Activated CD4-positive, alpha-beta memory T cell treated with anti-CD3 and anti-CD28 coated beads for 36 hours (primary cell): Measurements from ENCODE around the gene C19orf53. TPM values are rescaled to one million over a fixed set of nuclear protein-coding genes. Genes with fewer than 3 reads are reported as not detected.

Experiments
- CTCF ChIA-PET: fragments of 350-600 bp; sonication (Branson Sonifier 250); formaldehyde crosslinking; loops from one replicate; lab custom pipeline; 2021; ENCODE audit warnings: antibody characterized with exemption, inconsistent platforms; lab: Charles Lee
- POLR2A ChIA-PET: fragments of 350-600 bp; sonication (Branson Sonifier 250); formaldehyde crosslinking; loops from one replicate; lab custom pipeline; 2021; ENCODE audit warnings: antibody characterized with exemption; lab: Charles Lee
- DNase-seq: peaks from one replicate; pipeline ENCODE4 v3.0.0-alpha.2; 2020
- H3K27ac Mint-ChIP-seq: one replicate; pipeline ENCODE4 v1.8.0; 2021; ENCODE audit warnings: mixed read lengths
- H3K27me3 Mint-ChIP-seq: one replicate; pipeline ENCODE4 v1.8.0; 2021; ENCODE audit warnings: mixed read lengths
- H3K36me3 Mint-ChIP-seq: one replicate; pipeline ENCODE4 v1.8.0; 2021; ENCODE audit warnings: mixed read lengths
- H3K4me1 Mint-ChIP-seq: one replicate; pipeline ENCODE4 v1.8.0; 2021; ENCODE audit warnings: low read depth, mixed read lengths
- H3K4me3 Mint-ChIP-seq: one replicate; pipeline ENCODE4 v1.8.0; 2021; ENCODE audit warnings: mild to moderate bottlenecking, mixed read lengths
- H3K9me3 Mint-ChIP-seq: one replicate; pipeline ENCODE4 v1.8.0; 2021; ENCODE audit warnings: mixed read lengths
- intact Hi-C: fragments of 100-400 bp; cut with micrococcal nuclease; formaldehyde crosslinking; loops from one replicate; pipeline ENCODE4 v1.15.1; 2023
- total RNA-seq, 2 experiments: library from RNA; stranded (reverse); gene quantifications; one replicate each; pipeline ENCODE4 v1.2.3, GENCODE V29; 2021

C19orf53 gene
- total RNA-seq, 2 experiments from 2014 or later = 124 to 142 TPM

DNA sequence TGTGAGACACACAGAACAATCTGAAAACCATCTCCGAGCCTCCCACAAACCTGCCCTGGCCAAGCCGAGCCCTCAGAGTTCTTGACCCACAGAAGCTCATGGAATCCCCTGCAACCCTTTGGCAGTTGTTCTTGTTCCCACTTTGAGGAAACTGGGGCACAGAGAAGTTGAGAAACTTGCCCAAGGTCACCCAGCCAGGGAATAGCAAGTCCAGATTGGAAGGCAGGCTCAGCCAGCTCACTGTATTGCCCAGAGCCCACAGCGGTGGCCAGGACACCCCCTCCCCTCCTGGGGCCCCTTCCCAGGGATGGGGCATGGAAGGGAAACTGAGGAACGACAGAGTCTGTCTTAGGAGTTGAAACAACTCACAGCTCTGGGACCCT lies 22.8 kb downstream of the C19orf53 start:
- DNase-seq = no peak
- H3K4me3 Mint-ChIP-seq = peak overlapping the region; percentile 74
- no peaks in the 10 kb centered on the region for H3K27me3 Mint-ChIP-seq
- no peaks in the 10 kb centered on the region for H3K36me3 Mint-ChIP-seq
- POLR2A ChIA-PET = interaction anchor here (1.4 to 2.7 kb wide), 3 partner anchors 9 to 49 kb away, joined by 3 to 10 read pairs (median 4); partner anchors contain the start of gene C19orf53
- CTCF ChIA-PET = interaction anchor here (0.7 to 2.7 kb wide), 3 partner anchors 12 to 66 kb away, joined by 3 to 20 read pairs (median 5); no protein-coding TSS in a partner anchor
- intact Hi-C loops = no loop called here
- no peaks in the 10 kb centered on the region for H3K9me3 Mint-ChIP-seq
- H3K4me1 Mint-ChIP-seq = peaks cover 18% of the 10 kb centered on the region
- peak overlapping the region; percentile 45 for H3K27ac Mint-ChIP-seq

DNA sequence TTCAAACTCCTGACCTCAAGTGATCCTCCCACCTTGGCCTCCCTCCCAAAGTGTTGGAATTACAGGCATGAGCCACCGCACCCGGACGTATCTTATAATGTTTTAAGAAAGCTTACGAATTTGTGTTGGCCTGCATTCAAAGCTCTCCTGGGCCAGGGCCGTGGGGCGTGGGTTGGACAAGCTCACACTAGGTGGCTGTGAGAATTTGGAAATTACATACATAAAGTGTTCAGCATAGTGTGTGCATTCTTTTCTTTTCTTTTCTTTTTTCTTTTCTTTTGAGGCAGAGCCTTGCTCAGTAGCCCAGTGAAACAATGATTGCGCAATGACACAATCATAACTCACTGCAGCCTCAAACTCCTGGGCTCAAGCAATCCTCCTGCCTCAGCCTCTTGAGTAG lies 23.6 kb downstream of the C19orf53 start:
- no peaks in the 10 kb centered on the region for H3K27me3 Mint-ChIP-seq
- H3K27ac Mint-ChIP-seq = no peak overlapping the region
- H3K9me3 Mint-ChIP-seq = no peaks in the 10 kb centered on the region
- no peaks in the 10 kb centered on the region for H3K36me3 Mint-ChIP-seq
- peaks cover 18% of the 10 kb centered on the region for H3K4me1 Mint-ChIP-seq
- ChIA-PET POLR2A (interaction anchor here (1.4 kb wide), 2 partner anchors 9 to 49 kb away, joined by 3 to 4 read pairs; no protein-coding TSS in a partner anchor), CTCF (interaction anchor here (0.7 to 2.7 kb wide), 3 partner anchors 36 to 154 kb away, joined by 3 to 20 read pairs (median 3); no protein-coding TSS in a partner anchor)
- no peak overlapping the region for H3K4me3 Mint-ChIP-seq
- intact Hi-C loops = no loop called here
- no peak for DNase-seq

DNA sequence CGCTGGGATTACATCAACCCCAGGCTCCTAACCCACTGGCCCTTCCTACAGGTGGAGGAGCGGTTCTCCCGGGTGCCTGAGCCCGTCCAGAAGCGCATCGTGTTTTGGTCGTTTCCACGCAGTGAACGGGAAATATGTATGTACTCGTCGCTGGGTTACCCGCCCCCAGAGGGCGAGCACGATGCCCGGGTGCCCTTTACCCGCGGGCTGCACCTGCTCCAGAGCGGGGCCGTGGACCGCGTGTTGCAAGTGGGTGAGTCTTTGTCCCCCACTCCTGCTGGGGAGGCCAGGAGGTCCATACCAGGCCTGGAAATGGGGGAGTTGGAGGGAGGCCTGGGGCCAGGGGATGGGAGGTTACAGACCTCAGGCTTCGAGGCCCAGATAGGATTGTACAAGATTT lies 25.4 kb downstream of the C19orf53 start:
- intact Hi-C loops = no loop called here
- ChIA-PET CTCF (no interaction called here), POLR2A (no interaction called here)
- Mint-ChIP-seq H3K9me3 (no peaks in the 10 kb centered on the region), H3K27me3 (no peaks in the 10 kb centered on the region), H3K4me1 (peaks cover 14% of the 10 kb centered on the region), H3K4me3 (no peak overlapping the region), H3K36me3 (no peaks in the 10 kb centered on the region), H3K27ac (no peak overlapping the region)
- DNase-seq = no peak

DNA sequence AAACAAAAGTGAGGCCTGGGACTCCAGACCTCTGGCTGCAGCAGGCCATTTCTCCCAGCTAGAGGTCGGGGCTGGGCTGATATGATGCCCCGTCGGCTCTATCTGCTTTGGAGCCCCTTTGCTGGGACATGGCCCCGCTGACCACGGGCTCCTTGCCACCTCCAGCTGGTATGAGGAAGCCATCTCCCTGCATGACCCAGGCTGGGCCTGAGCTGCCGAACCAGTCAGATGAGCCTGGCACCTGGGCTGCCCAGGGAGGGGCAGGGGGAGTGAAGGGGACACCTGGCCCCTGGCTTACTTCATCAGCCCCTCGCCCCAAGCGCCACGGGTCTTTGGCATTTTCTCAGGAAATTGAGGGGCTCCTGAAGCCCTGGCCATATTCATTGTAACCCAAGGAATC lies 28.8 kb downstream of the C19orf53 start:
- Mint-ChIP-seq H3K4me3 (no peak overlapping the region), H3K9me3 (no peaks in the 10 kb centered on the region), H3K27me3 (no peaks in the 10 kb centered on the region), H3K4me1 (no peaks in the 10 kb centered on the region), H3K36me3 (peaks cover 6% of the 10 kb centered on the region), H3K27ac (no peak overlapping the region)
- POLR2A ChIA-PET = no interaction called here
- CTCF ChIA-PET = interaction anchor here (0.6 kb wide), 1 partner anchor 771 kb away, joined by 3 read pairs; no protein-coding TSS in a partner anchor
- no peak for DNase-seq
- intact Hi-C loops = no loop called here

DNA sequence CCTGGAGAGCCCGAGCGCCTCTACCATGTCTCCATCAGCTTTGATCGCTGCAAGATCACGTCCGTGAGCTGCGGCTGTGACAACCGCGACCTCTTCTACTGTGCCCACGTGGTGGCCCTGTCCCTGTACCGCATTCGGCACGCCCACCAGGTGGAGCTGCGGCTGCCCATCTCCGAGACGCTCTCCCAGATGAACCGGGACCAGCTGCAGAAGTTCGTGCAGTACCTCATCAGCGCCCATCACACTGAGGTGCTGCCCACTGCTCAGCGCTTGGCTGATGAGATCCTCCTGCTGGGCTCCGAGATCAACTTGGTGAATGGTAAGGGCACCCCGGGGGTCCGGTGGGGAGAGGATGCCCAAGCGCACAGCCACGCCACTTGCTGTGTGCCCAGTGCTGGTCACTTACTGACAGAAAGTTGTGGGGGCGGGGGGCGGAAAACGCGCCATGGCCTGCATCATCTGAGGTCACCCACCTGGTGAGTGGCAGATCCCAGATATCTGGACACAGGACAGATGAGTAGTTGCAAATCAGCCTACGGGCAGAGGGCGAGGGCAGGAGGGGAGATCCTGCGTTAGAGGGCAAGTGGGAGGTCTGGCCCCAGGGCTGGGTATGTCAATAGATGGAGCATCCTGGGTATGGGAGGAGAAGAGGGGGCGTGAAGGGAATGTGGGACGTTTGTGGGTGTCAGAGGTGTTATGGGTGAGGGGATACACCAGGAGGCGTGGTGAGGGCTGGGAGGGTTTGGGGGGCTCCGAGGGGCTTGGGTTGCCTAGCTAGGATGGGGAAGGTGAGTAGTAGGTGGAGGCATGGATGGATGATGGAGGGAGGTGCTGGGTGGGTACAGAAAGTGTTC lies 30.8 kb downstream of the C19orf53 start:
- Mint-ChIP-seq H3K36me3 (peaks cover 9% of the 10 kb centered on the region), H3K4me1 (no peaks in the 10 kb centered on the region), H3K27ac (no peak overlapping the region), H3K9me3 (no peaks in the 10 kb centered on the region), H3K4me3 (no peak overlapping the region), H3K27me3 (no peaks in the 10 kb centered on the region)
- no peak for DNase-seq
- CTCF ChIA-PET = interaction anchor here (0.6 to 2.3 kb wide), 2 partner anchors 57 to 524 kb away, joined by 3 to 10 read pairs; no protein-coding TSS in a partner anchor
- intact Hi-C loops = no loop called here
- POLR2A ChIA-PET = interaction anchor here (0.8 kb wide), 1 partner anchor 28 kb away, joined by 3 read pairs; no protein-coding TSS in a partner anchor

DNA sequence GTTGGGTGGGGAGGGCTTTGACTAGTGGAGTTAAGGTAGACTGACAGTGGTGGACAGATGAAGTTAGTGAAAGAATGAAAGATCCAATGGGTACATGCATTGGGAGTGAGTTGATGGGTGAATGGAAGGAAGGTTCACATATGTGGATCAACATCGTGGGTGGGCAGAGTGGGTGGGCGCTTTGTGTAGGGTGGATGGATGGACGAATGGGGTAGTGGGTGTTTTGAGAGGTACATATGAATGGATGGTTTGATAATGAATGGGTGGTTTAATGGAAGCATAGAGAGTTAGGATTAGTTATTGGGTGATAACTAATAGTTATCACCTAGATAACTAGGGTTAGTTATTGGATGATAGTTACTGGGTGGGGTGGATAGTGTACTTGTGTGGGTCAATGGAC lies 32.5 kb downstream of the C19orf53 start:
- Mint-ChIP-seq H3K4me3 (no peak overlapping the region), H3K4me1 (no peaks in the 10 kb centered on the region), H3K36me3 (peaks cover 9% of the 10 kb centered on the region), H3K9me3 (no peaks in the 10 kb centered on the region), H3K27ac (no peak overlapping the region), H3K27me3 (no peaks in the 10 kb centered on the region)
- intact Hi-C loops = no loop called here
- ChIA-PET POLR2A (no interaction called here), CTCF (no interaction called here)
- no peak for DNase-seq

DNA sequence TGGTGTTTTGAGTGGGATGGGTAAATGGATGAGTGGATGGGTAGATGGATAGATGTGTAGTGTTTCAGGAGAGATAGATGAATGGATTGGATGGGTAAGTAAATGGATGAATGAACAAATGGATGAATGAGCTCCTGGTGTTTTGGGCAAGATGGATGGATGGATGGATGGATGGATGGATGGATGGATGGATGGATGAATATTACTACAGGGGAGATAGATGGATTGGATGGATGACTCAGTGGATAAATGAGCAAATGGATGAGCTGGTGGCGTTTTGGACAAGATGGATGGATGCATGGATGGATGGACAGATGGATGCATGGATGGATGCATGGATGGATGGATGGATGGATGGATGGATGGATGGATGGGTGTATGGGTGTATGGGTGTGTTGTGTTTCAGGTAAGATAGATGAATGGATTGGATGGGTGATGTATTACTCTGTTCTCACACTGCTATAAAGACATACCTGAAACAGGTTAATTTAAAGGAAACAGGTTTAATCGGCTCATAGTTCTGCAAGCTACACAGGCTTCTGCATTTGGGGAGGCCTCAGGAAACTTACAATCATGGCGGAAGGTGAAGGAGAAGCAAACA lies 33.3 kb downstream of the C19orf53 start:
- no peak overlapping the region for H3K27ac Mint-ChIP-seq
- ChIA-PET CTCF (interaction anchor here (1.1 kb wide), 1 partner anchor 241 kb away, joined by 3 read pairs; no protein-coding TSS in a partner anchor), POLR2A (no interaction called here)
- no peaks in the 10 kb centered on the region for H3K27me3 Mint-ChIP-seq
- H3K9me3 Mint-ChIP-seq = no peaks in the 10 kb centered on the region
- H3K4me3 Mint-ChIP-seq = no peak overlapping the region
- H3K36me3 Mint-ChIP-seq = peaks cover 9% of the 10 kb centered on the region
- intact Hi-C loops = no loop called here
- DNase-seq = no peak
- no peaks in the 10 kb centered on the region for H3K4me1 Mint-ChIP-seq

DNA sequence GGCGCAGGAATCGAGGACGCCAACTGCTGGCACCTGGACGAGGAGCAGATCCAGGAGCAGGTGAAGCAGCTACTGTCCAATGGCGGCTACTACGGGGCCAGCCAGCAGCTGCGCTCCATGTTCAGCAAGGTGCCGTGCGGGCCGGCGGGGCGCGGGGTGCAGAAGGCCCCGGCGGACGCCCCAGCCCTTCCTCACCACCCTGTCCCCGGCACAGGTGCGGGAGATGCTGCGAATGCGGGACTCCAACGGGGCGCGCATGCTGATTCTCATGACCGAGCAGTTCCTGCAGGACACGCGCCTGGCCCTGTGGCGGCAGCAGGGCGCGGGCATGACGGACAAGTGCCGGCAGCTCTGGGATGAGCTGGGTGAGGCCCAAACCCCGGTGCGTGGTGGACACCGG lies 34.6 kb downstream of the C19orf53 start:
- no peak overlapping the region for H3K27ac Mint-ChIP-seq
- ChIA-PET CTCF (interaction anchor here (1.0 to 1.1 kb wide), 2 partner anchors 54 to 239 kb away, joined by 3 to 4 read pairs; no protein-coding TSS in a partner anchor), POLR2A (interaction anchor here (1.1 kb wide), 1 partner anchor 38 kb away, joined by 4 read pairs; no protein-coding TSS in a partner anchor)
- no peak overlapping the region for H3K4me3 Mint-ChIP-seq
- intact Hi-C loops = no loop called here
- H3K36me3 Mint-ChIP-seq = peaks cover 14% of the 10 kb centered on the region
- no peak for DNase-seq
- no peaks in the 10 kb centered on the region for H3K27me3 Mint-ChIP-seq
- no peaks in the 10 kb centered on the region for H3K4me1 Mint-ChIP-seq
- no peaks in the 10 kb centered on the region for H3K9me3 Mint-ChIP-seq

DNA sequence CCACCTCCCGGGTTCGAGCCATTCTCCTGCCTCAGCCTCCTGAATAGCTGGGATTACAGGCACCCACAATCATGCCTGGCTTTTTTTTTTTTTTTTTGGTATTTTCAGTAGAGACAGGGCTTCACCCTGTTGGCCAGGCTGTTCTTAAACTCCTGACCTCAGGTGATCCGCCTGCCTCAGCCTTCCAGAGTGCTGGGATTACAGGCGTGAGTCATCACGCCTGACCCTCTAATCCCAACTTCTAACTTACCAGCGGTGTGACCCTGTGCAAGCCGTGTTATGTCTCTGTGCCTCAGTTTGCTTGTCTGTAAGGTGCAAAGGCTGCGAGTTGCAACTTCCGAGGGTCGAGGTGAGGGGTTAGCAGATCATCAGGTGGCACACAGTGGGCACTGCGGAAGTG lies 38.3 kb downstream of the C19orf53 start:
- H3K36me3 Mint-ChIP-seq = peaks cover 11% of the 10 kb centered on the region
- ChIA-PET POLR2A (no interaction called here), CTCF (interaction anchor here (0.6 to 1.2 kb wide), 3 partner anchors 39 to 668 kb away, joined by 3 read pairs; no protein-coding TSS in a partner anchor)
- no peaks in the 10 kb centered on the region for H3K4me1 Mint-ChIP-seq
- H3K4me3 Mint-ChIP-seq = no peak overlapping the region
- intact Hi-C loops = no loop called here
- no peaks in the 10 kb centered on the region for H3K9me3 Mint-ChIP-seq
- no peaks in the 10 kb centered on the region for H3K27me3 Mint-ChIP-seq
- DNase-seq = no peak
- no peak overlapping the region for H3K27ac Mint-ChIP-seq

DNA sequence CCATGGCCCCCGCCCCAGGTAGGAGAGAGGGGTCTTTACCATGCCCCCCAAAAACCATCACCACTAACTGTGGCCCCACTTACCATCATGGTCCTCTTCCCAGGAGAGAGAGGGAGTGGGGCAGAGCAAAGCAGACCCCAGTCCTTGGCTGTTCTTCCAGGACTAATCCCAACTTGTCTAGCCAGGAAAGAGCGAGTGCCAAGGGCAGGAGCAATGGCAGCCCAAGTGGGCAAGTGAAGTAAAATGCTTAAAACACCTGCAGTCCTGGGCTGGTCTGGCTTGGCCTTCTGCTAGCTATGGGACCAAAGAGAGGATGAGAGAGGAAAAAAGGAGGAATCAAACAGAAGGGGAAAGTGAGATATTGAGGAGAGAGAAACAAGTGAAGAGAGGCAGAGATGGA lies 38.9 kb downstream of the C19orf53 start:
- ChIA-PET CTCF (interaction anchor here (1.1 kb wide), 1 partner anchor 39 kb away, joined by 3 read pairs; no protein-coding TSS in a partner anchor), POLR2A (no interaction called here)
- Mint-ChIP-seq H3K36me3 (peaks cover 11% of the 10 kb centered on the region), H3K27ac (no peak overlapping the region), H3K27me3 (no peaks in the 10 kb centered on the region), H3K4me1 (no peaks in the 10 kb centered on the region), H3K4me3 (no peak overlapping the region), H3K9me3 (no peaks in the 10 kb centered on the region)
- no peak for DNase-seq
- intact Hi-C loops = no loop called here

DNA sequence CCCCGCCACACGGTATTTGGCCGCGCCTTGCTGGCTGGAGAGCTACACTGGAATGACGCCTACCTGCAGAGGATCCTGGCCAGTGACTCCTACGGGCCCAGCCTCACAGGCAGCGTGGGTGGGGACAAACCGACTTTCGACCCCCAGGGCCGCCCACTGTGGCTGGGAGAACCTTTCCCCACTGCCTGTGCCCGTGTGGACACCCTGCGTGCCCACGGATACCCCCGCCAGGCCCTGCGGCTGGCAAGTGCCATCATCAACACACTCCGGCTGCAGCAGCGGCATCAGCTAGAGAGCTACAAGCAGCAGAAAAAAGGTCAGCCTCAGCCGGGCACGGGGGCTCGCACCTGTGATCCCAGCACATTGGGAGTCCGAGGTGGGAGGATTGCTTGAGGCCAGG lies 40.3 kb downstream of the C19orf53 start:
- CTCF ChIA-PET = no interaction called here
- intact Hi-C loops = no loop called here

More for the DNA sequence above, 40.3 kb downstream of the C19orf53 start:
- Mint-ChIP-seq H3K27me3 (no peaks in the 10 kb centered on the region), H3K9me3 (no peaks in the 10 kb centered on the region), H3K4me1 (no peaks in the 10 kb centered on the region), H3K36me3 (peaks cover 12% of the 10 kb centered on the region), H3K4me3 (no peak overlapping the region), H3K27ac (no peak overlapping the region)
- no peak for DNase-seq
- POLR2A ChIA-PET = no interaction called here
